Measurements from ENCODE around the gene ECD.

The ECD gene

GRCh38 chr10:73099141-73099540 lies 68.7 kb downstream of the ECD start:
- in situ Hi-C loops (cut with MboI; ENCODE audit: low sequenced_read_pairs) = no loop called here

GRCh38 chr10:73097305-73097670 lies 70.5 kb downstream of the ECD start:
- in situ Hi-C loops (cut with MboI; ENCODE audit: low sequenced_read_pairs) = no loop called here

- in situ Hi-C loops (cut with MboI; ENCODE audit: low sequenced_read_pairs) = no loop called here
Measured at GRCh38 chr10:73096449-73097304, 71.1 kb downstream of the ECD start, which contains the start of gene P4HA1. Gene P4HA1, minus strand, starts transcription at chr10:73096866. Its CDS starts 21,983 bp downstream, at chr10:73074883.

GRCh38 chr10:73096041-73096448 lies 71.8 kb downstream of the ECD start:
- in situ Hi-C loops (cut with MboI; ENCODE audit: low sequenced_read_pairs) = no loop called here

- in situ Hi-C loops (cut with MboI; ENCODE audit: low sequenced_read_pairs) = no loop called here
Measured at GRCh38 chr10:73095481-73096021, 72.3 kb downstream of the ECD start.

GRCh38 chr10:73094986-73095480 lies 72.8 kb downstream of the ECD start:
- in situ Hi-C loops (cut with MboI; ENCODE audit: low sequenced_read_pairs) = no loop called here

- in situ Hi-C loops (cut with MboI; ENCODE audit: low sequenced_read_pairs) = no loop called here
Measured at GRCh38 chr10:73093922-73094850, 73.6 kb downstream of the ECD start.

GRCh38 chr10:73092830-73093229 lies 75.0 kb downstream of the ECD start:
- in situ Hi-C loops (cut with MboI; ENCODE audit: low sequenced_read_pairs) = no loop called here

GRCh38 chr10:73088304-73088703 lies 79.5 kb downstream of the ECD start:
- in situ Hi-C loops (cut with MboI; ENCODE audit: low sequenced_read_pairs) = no loop called here

GRCh38 chr10:73086816-73087215 lies 81.0 kb downstream of the ECD start:
- in situ Hi-C loops (cut with MboI; ENCODE audit: low sequenced_read_pairs) = no loop called here

GRCh38 chr10:73084209-73084608 lies 83.6 kb downstream of the ECD start:
- in situ Hi-C loops (cut with MboI; ENCODE audit: low sequenced_read_pairs) = no loop called here
